Measurements from ENCODE around the gene RBMS1. TPM values are rescaled to one million over a fixed set of nuclear protein-coding genes. Genes with fewer than 3 reads are reported as not detected.

Gene RBMS1
- total RNA-seq, 4 donors from 2014 or later, result 13.5 to 31.6 (median 23.0) TPM

GRCh38 chr2:160394153-160394552 lies 99.5 kb downstream of the RBMS1 start:
- intact Hi-C loops (cut with DNase I; ENCODE audit: low total_unique reads) (no loop called here), in situ Hi-C loops (cut with MboI; ENCODE audit: low pct_ligation_motif_present in 1 of 4, low pct_unique_long_range_greater_than_20kb in 1 of 4, low sequenced_read_pairs in 3 of 4) (no loop called here)
- WGBS, 2 donors (ENCODE audit: low coverage in 1 of 2), result 29 to 38% methylated on average over 1 of the region's 1 CpG
- H3K36me3 ChIP-seq, result no peaks in the 10 kb centered on the region
- no peak overlapping the region for H3K4me3 ChIP-seq
- TF ChIP-seq POLR2AphosphoS5 (IDR thresholded peaks at IDR 0.05) (no peak), POLR2A (IDR thresholded peaks at IDR 0.05) (no peak), EP300 (IDR thresholded peaks at IDR 0.05; ENCODE audit: low read depth) (no peak), CTCF (IDR thresholded peaks at IDR 0.05) (no peak)
- H3K27me3 ChIP-seq, result peaks cover 9% of the 10 kb centered on the region
- peak overlapping the region in 1 of 4 donors; percentile 16 for H3K27ac ChIP-seq
- no peak for DNase-seq
- peaks cover 2 to 63% (median 13%) of the 10 kb centered on the region in 4 donors for H3K4me1 ChIP-seq
- no peaks in the 10 kb centered on the region for H3K9me3 ChIP-seq

- no peaks in the 10 kb centered on the region for H3K9me3 ChIP-seq
- DNase-seq, result no peak
- no peak overlapping the region for H3K4me3 ChIP-seq
- WGBS, 2 donors (ENCODE audit: low coverage in 1 of 2), result 79 to 89% methylated on average over 3 of the region's 3 CpGs
- H3K4me1 ChIP-seq, result peaks cover 17 to 71% (median 25%) of the 10 kb centered on the region in 4 donors
- intact Hi-C loops (cut with DNase I; ENCODE audit: low total_unique reads), result no loop called here
- in situ Hi-C loops (cut with MboI; ENCODE audit: low pct_ligation_motif_present in 1 of 4, low pct_unique_long_range_greater_than_20kb in 1 of 4, low sequenced_read_pairs in 3 of 4), result no loop called here
- no peak for TF ChIP-seq POLR2A (IDR thresholded peaks at IDR 0.05)
- TF ChIP-seq CTCF (IDR thresholded peaks at IDR 0.05), result no peak
- no peaks in the 10 kb centered on the region for H3K36me3 ChIP-seq
- H3K27ac ChIP-seq, result no peak overlapping the region
- H3K27me3 ChIP-seq, result no peaks in the 10 kb centered on the region
Observed at GRCh38 chr2:160392201-160392600, 101.4 kb downstream of the RBMS1 start.

GRCh38 chr2:160390544-160391455 lies 102.8 kb downstream of the RBMS1 start:
- intact Hi-C loops (cut with DNase I; ENCODE audit: low total_unique reads), result no loop called here
- Histone ChIP-seq H3K27me3 (no peaks in the 10 kb centered on the region), H3K4me3 (no peak overlapping the region), H3K9me3 (no peaks in the 10 kb centered on the region), H3K27ac (peak overlapping the region; percentile 12 to 31 (median 16)), H3K4me1 (peaks cover 19 to 73% (median 26%) of the 10 kb centered on the region in 4 donors), H3K36me3 (no peaks in the 10 kb centered on the region)
- 71 to 74% methylated on average over 5 to 7 of the region's 7 CpGs for WGBS, 2 donors (ENCODE audit: low coverage in 1 of 2)
- no peak for DNase-seq
- in situ Hi-C loops (cut with MboI; ENCODE audit: low pct_ligation_motif_present in 1 of 4, low pct_unique_long_range_greater_than_20kb in 1 of 4, low sequenced_read_pairs in 3 of 4), result no loop called here
- no peak for TF ChIP-seq POLR2A (IDR thresholded peaks at IDR 0.05)
- no peak for TF ChIP-seq POLR2AphosphoS5 (IDR thresholded peaks at IDR 0.05)
- no peak for TF ChIP-seq EP300 (IDR thresholded peaks at IDR 0.05; ENCODE audit: low read depth)
- TF ChIP-seq CTCF (IDR thresholded peaks at IDR 0.05), result no peak

GRCh38 chr2:160389875-160390274 lies 103.7 kb downstream of the RBMS1 start:
- Histone ChIP-seq H3K36me3 (no peaks in the 10 kb centered on the region), H3K27ac (peak overlapping the region in 3 of 4 donors; percentile 14 to 84 (median 31)), H3K4me1 (peaks cover 18 to 76% (median 25%) of the 10 kb centered on the region in 4 donors), H3K27me3 (no peaks in the 10 kb centered on the region), H3K9me3 (no peaks in the 10 kb centered on the region), H3K4me3 (no peak overlapping the region)
- intact Hi-C loops (cut with DNase I; ENCODE audit: low total_unique reads), result no loop called here
- in situ Hi-C loops (cut with MboI; ENCODE audit: low pct_ligation_motif_present in 1 of 4, low pct_unique_long_range_greater_than_20kb in 1 of 4, low sequenced_read_pairs in 3 of 4), result no loop called here
- no peak for DNase-seq
- no peak for TF ChIP-seq POLR2AphosphoS5 (IDR thresholded peaks at IDR 0.05)
- no peak for TF ChIP-seq CTCF (IDR thresholded peaks at IDR 0.05)
- TF ChIP-seq EP300 (IDR thresholded peaks at IDR 0.05; ENCODE audit: low read depth), result no peak
